GM23338 (cell line): ENCODE results near the gene APH1A. TPM values are rescaled to one million over a fixed set of nuclear protein-coding genes. Genes with fewer than 3 reads are reported as not detected.

Source experiments
- ATAC-seq: fragments of 200-7000 bp; cut with Tn5 transposase; 3 replicates; pipeline ENCODE4 v1.9.1; 2020
- DNase-seq: peaks from one replicate; pipeline ENCODE4 v3.0.0-alpha.2; 2015; ENCODE audit warnings: low spot score
- H2AFZ ChIP-seq: fragments of 200-600 bp; sonication (generic); 2 replicates; pipeline ENCODE4 v1.8.0; 2016; ENCODE audit warnings: antibody characterized with exemption, mild to moderate bottlenecking, moderate library complexity
- H3F3A ChIP-seq: fragments of 200-600 bp; sonication (generic); replicated peaks from 2 replicates; pipeline ENCODE4 v1.8.0; 2017; ENCODE audit warnings: antibody characterized with exemption, mixed run types, low read depth
- H3K27ac ChIP-seq: fragments of 200-600 bp; sonication (generic); 2 replicates; pipeline ENCODE4 v1.6.1; 2016; ENCODE audit warnings: low read depth
- H3K27me3 ChIP-seq: fragments of 200-600 bp; sonication (generic); 2 replicates; pipeline ENCODE4 v1.8.0; 2016; ENCODE audit warnings: mild to moderate bottlenecking, mixed run types, moderate library complexity; ENCODE audit not compliant: insufficient read depth
- H3K36me3 ChIP-seq: fragments of 200-600 bp; sonication (generic); 2 replicates; pipeline ENCODE4 v1.8.0; 2016; ENCODE audit warnings: mild to moderate bottlenecking; ENCODE audit not compliant: insufficient read depth
- H3K4me1 ChIP-seq: fragments of 200-600 bp; sonication (generic); 2 replicates; pipeline ENCODE4 v1.8.0; 2016; ENCODE audit warnings: mild to moderate bottlenecking, moderate library complexity; ENCODE audit not compliant: insufficient read depth
- H3K4me2 ChIP-seq: fragments of 200-600 bp; sonication (generic); 2 replicates; pipeline ENCODE4 v1.7.1; 2017; ENCODE audit warnings: mixed run types
- H3K4me3 ChIP-seq: fragments of 200-600 bp; sonication (generic); 2 replicates; pipeline ENCODE4 v1.6.1; 2016; ENCODE audit warnings: mixed run types
- H3K79me2 ChIP-seq: fragments of 200-600 bp; sonication (generic); replicated peaks from 2 replicates; pipeline ENCODE4 v1.8.0; 2017; ENCODE audit warnings: mild to moderate bottlenecking; ENCODE audit not compliant: insufficient read depth
- H3K9me2 ChIP-seq: fragments of 200-600 bp; sonication (generic); 2 replicates; pipeline ENCODE4 v1.8.0; 2017; ENCODE audit not compliant: insufficient read depth
- H4K20me1 ChIP-seq: fragments of 200-600 bp; sonication (generic); replicated peaks from 2 replicates; pipeline ENCODE4 v1.8.0; 2017; ENCODE audit warnings: mild to moderate bottlenecking; ENCODE audit not compliant: insufficient read depth
- H3K27ac Mint-ChIP-seq: 2 replicates; pipeline ENCODE4 v1.8.0; 2020; ENCODE audit warnings: inconsistent platforms, mild to moderate bottlenecking, moderate library complexity, mixed read lengths
- H3K27me3 Mint-ChIP-seq: 3 replicates; pipeline ENCODE4 v1.8.0; 2022; ENCODE audit warnings: low read depth, mild to moderate bottlenecking, moderate library complexity, mixed read lengths, inconsistent platforms; ENCODE audit not compliant: insufficient read depth, poor library complexity
- H3K36me3 Mint-ChIP-seq: 3 replicates; pipeline ENCODE4 v1.8.0; 2021; ENCODE audit warnings: low read depth, mild to moderate bottlenecking, inconsistent platforms, moderate library complexity, mixed read lengths
- H3K4me1 Mint-ChIP-seq: 3 replicates; pipeline ENCODE4 v1.8.0; 2020; ENCODE audit warnings: mild to moderate bottlenecking, inconsistent platforms, mixed read lengths
- H3K4me3 Mint-ChIP-seq: 3 replicates; pipeline ENCODE4 v1.8.0; 2021; ENCODE audit warnings: moderate library complexity, mild to moderate bottlenecking, inconsistent platforms, mixed read lengths
- H3K9me3 Mint-ChIP-seq: 3 replicates; pipeline ENCODE4 v1.8.0; 2020; ENCODE audit warnings: moderate library complexity, mild to moderate bottlenecking, inconsistent platforms, mixed read lengths
- CREB1 ChIP-seq: fragments of 250-450 bp; sonication (Bioruptor Pico); IDR thresholded peaks from 2 replicates; pipeline ENCODE4 v1.5.0; 2020; ENCODE audit warnings: low read depth, mild to moderate bottlenecking, moderate library complexity
- CTCF ChIP-seq, 2 experiments: fragments of 200-600 bp in 1 of 2; sonication (generic) in 1 of 2; conservative IDR thresholded peaks; 2 replicates each; pipeline versions ENCODE4 v1.5.1 to v1.6.1; 2016 to 2017; ENCODE audit warnings: antibody characterized with exemption in 2 of 2, low read depth in 2 of 2, mild to moderate bottlenecking in 2 of 2, moderate library complexity in 1 of 2
- EZH2 ChIP-seq: fragments of 200-600 bp; sonication (generic); IDR thresholded peaks from one replicate; pipeline ENCODE4 v1.8.0; 2017; ENCODE audit warnings: antibody characterized with exemption, mild to moderate bottlenecking, low read depth; ENCODE audit not compliant: unreplicated experiment
- EZH2phosphoT487 ChIP-seq: fragments of 200-600 bp; sonication (generic); IDR thresholded peaks from one replicate; pipeline ENCODE4 v1.8.1; 2018; ENCODE audit warnings: antibody characterized with exemption; ENCODE audit not compliant: unreplicated experiment
- JUNB ChIP-seq: IDR thresholded peaks from one replicate; pipeline ENCODE4 v1.6.1; 2016; ENCODE audit warnings: antibody characterized with exemption; ENCODE audit not compliant: unreplicated experiment
- NANOG ChIP-seq: IDR thresholded peaks from 2 replicates; pipeline ENCODE4 v1.6.1; 2016; ENCODE audit warnings: antibody characterized with exemption, borderline replicate concordance
- POLR2AphosphoS5 ChIP-seq: IDR thresholded peaks from 2 replicates; pipeline ENCODE4 v1.6.1; 2016; ENCODE audit warnings: antibody characterized with exemption, low read depth
- STAT1 ChIP-seq: IDR thresholded peaks from one replicate; pipeline ENCODE4 v1.6.1; 2016; ENCODE audit warnings: antibody characterized with exemption; ENCODE audit not compliant: unreplicated experiment
- ZNF114 ChIP-seq: fragments of 250-450 bp; sonication (Bioruptor Pico); IDR thresholded peaks from 2 replicates; pipeline ENCODE4 v1.5.0; 2020; ENCODE audit warnings: mild to moderate bottlenecking, moderate library complexity
- ZNF331 ChIP-seq: fragments of 250-450 bp; sonication (Bioruptor Pico); IDR thresholded peaks from 2 replicates; pipeline ENCODE4 v1.5.0; 2020; ENCODE audit warnings: low read depth, mild to moderate bottlenecking, moderate library complexity
- ZNF462 ChIP-seq: fragments of 250-450 bp; sonication (Bioruptor Pico); IDR thresholded peaks from 2 replicates; pipeline ENCODE4 v1.5.0; 2020; ENCODE audit warnings: mild to moderate bottlenecking, moderate library complexity
- polyA plus RNA-seq: library from polyadenylated mRNA; unstranded; fragments of >200 nt; fragmentation: Nextera tagmentation; extraction: Ambion mirVana; gene quantifications from 2 replicates; pipeline ENCODE4 v1.2.1, GENCODE V29; 2016
- total RNA-seq: library from RNA; depleted of rRNA; stranded (reverse); fragments of >200 nt; shearing (Covaris generic); gene quantifications from 2 replicates; pipeline ENCODE4 v1.2.3, GENCODE V29; 2014
- TF ChIP-seq, protein P1 (sequence below): IDR thresholded peaks from 2 replicates; pipeline ENCODE4 v1.6.1; 2016; ENCODE audit warnings: antibody characterized with exemption
- TF ChIP-seq, protein P2 (sequence below): IDR thresholded peaks from one replicate; pipeline ENCODE4 v1.6.1; 2018; ENCODE audit warnings: antibody characterized with exemption; ENCODE audit not compliant: unreplicated experiment

APH1A gene
- total and polyA plus RNA-seq, 2 experiments from 2014 or later: 17.7 to 82.7 TPM

GRCh38 chr1:150311762-150312161 is 42.9 kb upstream of the APH1A start:
- Mint-ChIP-seq H3K4me1 (no peaks in the 10 kb centered on the region), H3K27ac (no peak overlapping the region), H3K27me3 (peaks cover 7% of the 10 kb centered on the region), H3K4me3 (no peak overlapping the region), H3K9me3 (no peaks in the 10 kb centered on the region), H3K36me3 (peaks cover 25% of the 10 kb centered on the region)
- peaks cover 8% of the 10 kb centered on the region; the same call in 1 of the 2 replicates for H4K20me1 ChIP-seq
- H3K36me3 ChIP-seq: peaks cover 7% of the 10 kb centered on the region; the same call in 1 of the 2 replicates
- no peak overlapping the region for H3K4me2 ChIP-seq
- H2AFZ ChIP-seq: no peak overlapping the region
- TF ChIP-seq ZNF462 (CRISPR knock-in tag) (no peak), ZNF331 (CRISPR knock-in tag) (no peak), NANOG (no peak), POLR2AphosphoS5 (no peak), EZH2 (no peak), CREB1 (CRISPR knock-in tag) (no peak), CTCF (conservative IDR thresholded peaks at IDR 0.05; ENCODE audit: low read depth in 2 of 2) (no peak), STAT1 (no peak), ZNF114 (CRISPR knock-in tag) (no peak), EZH2phosphoT487 (no peak), JUNB (no peak)
- TF ChIP-seq, protein P1, sequence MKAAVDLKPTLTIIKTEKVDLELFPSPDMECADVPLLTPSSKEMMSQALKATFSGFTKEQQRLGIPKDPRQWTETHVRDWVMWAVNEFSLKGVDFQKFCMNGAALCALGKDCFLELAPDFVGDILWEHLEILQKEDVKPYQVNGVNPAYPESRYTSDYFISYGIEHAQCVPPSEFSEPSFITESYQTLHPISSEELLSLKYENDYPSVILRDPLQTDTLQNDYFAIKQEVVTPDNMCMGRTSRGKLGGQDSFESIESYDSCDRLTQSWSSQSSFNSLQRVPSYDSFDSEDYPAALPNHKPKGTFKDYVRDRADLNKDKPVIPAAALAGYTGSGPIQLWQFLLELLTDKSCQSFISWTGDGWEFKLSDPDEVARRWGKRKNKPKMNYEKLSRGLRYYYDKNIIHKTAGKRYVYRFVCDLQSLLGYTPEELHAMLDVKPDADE: no peak
- TF ChIP-seq, protein P2, sequence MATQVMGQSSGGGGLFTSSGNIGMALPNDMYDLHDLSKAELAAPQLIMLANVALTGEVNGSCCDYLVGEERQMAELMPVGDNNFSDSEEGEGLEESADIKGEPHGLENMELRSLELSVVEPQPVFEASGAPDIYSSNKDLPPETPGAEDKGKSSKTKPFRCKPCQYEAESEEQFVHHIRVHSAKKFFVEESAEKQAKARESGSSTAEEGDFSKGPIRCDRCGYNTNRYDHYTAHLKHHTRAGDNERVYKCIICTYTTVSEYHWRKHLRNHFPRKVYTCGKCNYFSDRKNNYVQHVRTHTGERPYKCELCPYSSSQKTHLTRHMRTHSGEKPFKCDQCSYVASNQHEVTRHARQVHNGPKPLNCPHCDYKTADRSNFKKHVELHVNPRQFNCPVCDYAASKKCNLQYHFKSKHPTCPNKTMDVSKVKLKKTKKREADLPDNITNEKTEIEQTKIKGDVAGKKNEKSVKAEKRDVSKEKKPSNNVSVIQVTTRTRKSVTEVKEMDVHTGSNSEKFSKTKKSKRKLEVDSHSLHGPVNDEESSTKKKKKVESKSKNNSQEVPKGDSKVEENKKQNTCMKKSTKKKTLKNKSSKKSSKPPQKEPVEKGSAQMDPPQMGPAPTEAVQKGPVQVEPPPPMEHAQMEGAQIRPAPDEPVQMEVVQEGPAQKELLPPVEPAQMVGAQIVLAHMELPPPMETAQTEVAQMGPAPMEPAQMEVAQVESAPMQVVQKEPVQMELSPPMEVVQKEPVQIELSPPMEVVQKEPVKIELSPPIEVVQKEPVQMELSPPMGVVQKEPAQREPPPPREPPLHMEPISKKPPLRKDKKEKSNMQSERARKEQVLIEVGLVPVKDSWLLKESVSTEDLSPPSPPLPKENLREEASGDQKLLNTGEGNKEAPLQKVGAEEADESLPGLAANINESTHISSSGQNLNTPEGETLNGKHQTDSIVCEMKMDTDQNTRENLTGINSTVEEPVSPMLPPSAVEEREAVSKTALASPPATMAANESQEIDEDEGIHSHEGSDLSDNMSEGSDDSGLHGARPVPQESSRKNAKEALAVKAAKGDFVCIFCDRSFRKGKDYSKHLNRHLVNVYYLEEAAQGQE: no peak
- H3K79me2 ChIP-seq: no peaks in the 10 kb centered on the region
- no peaks in the 10 kb centered on the region for H3K4me1 ChIP-seq
- peaks cover 6% of the 10 kb centered on the region; the same call in 1 of the 2 replicates for H3F3A ChIP-seq
- DNase-seq (no peak), ATAC-seq (no peak)
- H3K27ac ChIP-seq: 0 out of 2 replicates have a peak overlapping the region, but pooled peaks have one; percentile 15
- no peaks in the 10 kb centered on the region for H3K9me2 ChIP-seq
- H3K4me3 ChIP-seq: no peak overlapping the region
- no peaks in the 10 kb centered on the region for H3K27me3 ChIP-seq
